KBM-7 (cell line): ENCODE measurements around the gene ITFG1.
A peak's percentile ranks its signal among the peaks of the same experiment; 100 is the strongest.
"Not testable (repeated sequence)": the region's sequence is repeated elsewhere in the genome, so short reads cannot be mapped to it uniquely, and the experiment has no call there.

Experiments used
- DNase-seq: peaks from one replicate; pipeline ENCODE4 v3.0.0-alpha.2; 2015
- in situ Hi-C: fragments of 300-500 bp; cut with MboI; formaldehyde crosslinking; loops from 2 replicates; pipeline ENCODE4 v1.14.3; 2020; ENCODE audit warnings: low sequenced_read_pairs, low pct_unique_long_range_greater_than_20kb, mixed read lengths

Gene ITFG1

DNA sequence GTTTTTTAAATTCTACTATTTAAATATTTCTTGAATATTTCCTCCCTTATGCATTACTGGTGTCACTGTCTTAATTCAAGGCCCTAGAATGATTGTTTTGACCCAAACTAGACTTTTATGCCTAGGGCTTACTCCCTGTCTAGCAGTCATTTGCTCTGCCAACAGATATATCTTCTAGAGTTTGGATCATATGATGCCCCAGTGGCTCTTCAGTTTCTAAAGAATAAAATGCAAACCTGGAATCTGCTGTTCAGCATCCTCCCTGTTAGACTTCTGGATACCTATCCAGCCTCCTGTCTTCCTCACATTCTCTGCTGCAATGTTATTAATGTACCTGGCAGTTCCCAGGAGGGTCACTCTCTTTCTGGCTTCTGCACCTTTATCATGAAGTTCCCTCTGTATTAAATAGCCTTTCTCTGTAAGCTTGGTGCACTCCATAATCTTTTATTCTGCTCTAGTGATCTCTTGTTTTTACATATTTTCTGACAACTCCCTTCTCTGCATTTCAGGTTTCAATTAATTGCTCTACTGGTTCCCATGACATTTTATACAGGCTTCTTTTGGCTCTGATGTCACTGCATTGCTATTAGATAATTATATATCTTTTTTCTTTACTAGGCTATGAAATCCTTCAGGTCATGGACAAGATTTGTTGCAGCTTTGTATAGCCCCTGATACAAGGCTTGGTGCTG, 15.9 kb upstream of the ITFG1 start:
- in situ Hi-C loops: no loop called here

GRCh38 chr16:47475786-47476185, 14.9 kb upstream of the ITFG1 start:
- no peak for DNase-seq
- in situ Hi-C loops: no loop called here

More for the DNA sequence above, 15.9 kb upstream of the ITFG1 start:
- no peak for DNase-seq

DNA sequence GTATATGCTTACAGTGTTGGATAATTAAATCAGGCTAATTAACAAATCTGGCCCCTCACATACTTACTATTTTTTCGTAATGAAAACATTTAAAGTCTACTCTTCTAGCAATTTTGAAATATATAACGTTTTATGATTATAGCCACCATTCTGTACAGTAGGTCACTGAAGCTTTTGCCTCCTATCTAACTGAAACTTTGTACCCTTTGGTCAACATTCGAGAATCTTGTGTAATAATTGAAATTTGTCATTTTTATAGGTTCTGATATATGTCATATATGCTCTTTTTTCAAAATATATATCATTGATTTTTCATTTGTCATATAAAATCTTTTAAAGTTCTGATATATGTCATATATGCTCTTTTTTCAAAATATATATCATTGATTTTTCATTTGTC, 12.9 kb upstream of the ITFG1 start:
- in situ Hi-C loops: no loop called here
- no peak for DNase-seq

DNA sequence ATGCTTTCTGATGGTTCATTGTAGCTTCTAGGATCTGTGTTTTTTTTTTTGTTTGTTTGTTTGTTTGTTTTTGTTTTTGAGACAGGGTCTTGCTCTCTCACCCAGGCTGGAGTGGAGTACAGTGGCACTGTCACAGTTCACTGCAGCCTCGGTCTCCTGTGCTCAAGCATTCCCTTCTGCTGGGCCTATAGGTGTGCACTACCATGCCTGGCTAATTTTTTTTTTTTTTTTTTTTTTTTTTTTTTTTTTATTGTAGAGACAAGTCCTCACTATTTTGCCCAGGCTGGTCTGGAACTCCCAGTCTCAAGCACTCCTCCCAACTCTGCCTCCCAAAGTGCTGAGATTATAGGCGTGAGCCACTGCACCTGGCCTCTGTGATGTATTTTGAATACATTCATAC, 12.1 kb upstream of the ITFG1 start:
- DNase-seq, in situ Hi-C loops: not testable (repeated sequence)

DNA sequence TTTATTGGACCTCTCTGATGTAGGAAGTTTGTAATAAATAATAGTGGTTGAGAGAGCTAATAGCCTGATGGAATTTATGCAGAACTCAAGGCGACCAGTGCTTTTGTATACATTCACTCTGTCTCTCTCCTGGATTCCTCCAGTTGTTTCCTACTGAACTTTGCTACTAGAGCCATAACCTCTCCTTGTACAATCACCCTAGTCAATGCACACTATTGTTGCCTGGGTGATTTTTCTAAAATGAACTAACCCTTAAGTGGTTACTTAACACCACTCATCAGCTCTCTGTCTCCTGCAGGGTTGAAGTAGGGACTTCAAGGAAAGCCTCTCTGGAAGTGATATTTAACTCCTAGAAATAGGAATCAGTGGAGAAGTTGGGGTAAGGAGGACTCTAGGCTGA, 9.9 kb upstream of the ITFG1 start:
- DNase-seq: no peak
- in situ Hi-C loops: no loop called here

- DNase-seq: no peak
- in situ Hi-C loops: no loop called here
These were observed 9.3 kb upstream of the ITFG1 start for GRCh38 chr16:47470211-47470610.

GRCh38 chr16:47469227-47469626, 8.4 kb upstream of the ITFG1 start:
- DNase-seq: no peak
- in situ Hi-C loops: no loop called here

GRCh38 chr16:47468070-47468689, 7.3 kb upstream of the ITFG1 start:
- DNase-seq: peak; percentile 60
- in situ Hi-C loops: not testable (repeated sequence)

GRCh38 chr16:47467501-47467900, 6.6 kb upstream of the ITFG1 start:
- in situ Hi-C loops: no loop called here
- DNase-seq: no peak

- in situ Hi-C loops: no loop called here
- DNase-seq: no peak
These were observed 5.2 kb upstream of the ITFG1 start for GRCh38 chr16:47465919-47466630.

- no peak for DNase-seq
- in situ Hi-C loops: no loop called here
These were observed 3.1 kb upstream of the ITFG1 start for GRCh38 chr16:47463771-47464624.

DNA sequence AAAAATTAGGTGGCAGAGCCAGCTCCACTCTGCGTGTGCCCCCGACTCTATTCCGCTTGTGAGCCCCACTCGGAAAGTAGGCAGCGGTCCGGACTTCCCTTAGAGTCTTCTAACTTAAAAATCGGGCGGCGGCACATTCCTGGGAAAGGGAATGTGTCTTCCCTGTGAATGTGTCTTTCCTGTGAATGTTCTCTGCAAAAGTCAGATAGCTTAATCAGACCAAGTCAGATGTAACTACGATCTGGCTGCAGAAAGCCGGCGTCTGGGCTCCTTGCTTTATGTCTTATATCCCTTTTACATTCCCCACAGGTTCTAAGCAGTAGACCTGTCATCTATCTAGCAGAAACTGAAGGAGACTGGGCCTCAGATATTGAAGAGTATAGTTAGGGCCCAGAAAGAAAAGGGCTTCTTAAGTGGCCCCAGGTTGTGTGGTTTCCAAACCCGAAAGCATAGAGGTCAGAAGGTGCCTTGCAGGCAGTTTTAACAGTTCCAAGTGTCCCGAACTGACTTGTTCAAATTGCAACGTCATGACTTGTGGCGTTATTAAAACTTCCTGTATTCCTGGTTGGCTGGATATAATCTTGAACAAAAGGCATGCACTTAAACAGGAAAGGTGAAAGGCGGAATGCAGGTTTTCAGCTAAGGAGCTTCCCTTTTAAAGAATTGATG, 869 bp upstream of the ITFG1 start:
- in situ Hi-C loops: no loop called here
- peak; percentile 76 for DNase-seq

GRCh38 chr16:47460359-47460710, 528 bp downstream of the ITFG1 start:
- in situ Hi-C loops: no loop called here
- DNase-seq: no peak

- in situ Hi-C loops: no loop called here
- DNase-seq: no peak
These were observed 1.3 kb downstream of the ITFG1 start for GRCh38 chr16:47459603-47460002.

GRCh38 chr16:47458331-47458730, 2.5 kb downstream of the ITFG1 start:
- in situ Hi-C loops: no loop called here
- no peak for DNase-seq

GRCh38 chr16:47449788-47450187, 11.1 kb downstream of the ITFG1 start:
- in situ Hi-C loops: no loop called here
- no peak for DNase-seq

DNA sequence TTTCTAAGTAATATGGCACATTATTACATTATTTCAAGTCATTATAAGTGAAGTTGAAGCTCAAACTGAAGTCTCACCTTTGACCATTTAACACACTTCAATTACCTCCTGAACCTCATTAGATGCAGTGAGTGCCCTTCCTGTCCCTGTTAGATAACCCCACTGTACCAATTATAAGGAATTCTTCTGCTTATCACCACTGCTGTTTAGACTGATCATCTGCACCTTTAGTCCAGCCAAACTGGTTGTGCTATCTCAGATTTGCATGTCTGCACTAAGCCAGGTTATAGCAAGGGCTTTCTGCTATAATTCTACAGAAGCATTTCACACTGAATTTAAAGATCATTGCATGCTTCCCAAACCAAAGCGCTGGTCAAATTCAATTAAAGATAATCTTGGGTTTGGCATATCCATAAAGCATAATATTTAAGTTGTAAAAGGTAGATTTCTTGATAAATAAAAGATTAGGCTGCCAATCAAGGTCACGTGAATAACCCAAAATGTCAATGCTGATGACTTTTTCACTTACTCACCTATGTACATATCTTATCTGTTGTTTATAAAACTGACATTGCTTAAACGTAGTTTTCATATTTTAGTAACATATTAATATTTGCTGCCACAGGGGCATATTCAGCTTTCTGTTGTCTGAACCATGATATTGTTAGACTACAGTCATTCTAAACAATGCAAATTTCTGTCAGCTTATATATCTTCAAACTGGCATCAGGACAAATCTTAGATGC, 11.9 kb downstream of the ITFG1 start:
- in situ Hi-C loops: no loop called here
- no peak for DNase-seq

DNA sequence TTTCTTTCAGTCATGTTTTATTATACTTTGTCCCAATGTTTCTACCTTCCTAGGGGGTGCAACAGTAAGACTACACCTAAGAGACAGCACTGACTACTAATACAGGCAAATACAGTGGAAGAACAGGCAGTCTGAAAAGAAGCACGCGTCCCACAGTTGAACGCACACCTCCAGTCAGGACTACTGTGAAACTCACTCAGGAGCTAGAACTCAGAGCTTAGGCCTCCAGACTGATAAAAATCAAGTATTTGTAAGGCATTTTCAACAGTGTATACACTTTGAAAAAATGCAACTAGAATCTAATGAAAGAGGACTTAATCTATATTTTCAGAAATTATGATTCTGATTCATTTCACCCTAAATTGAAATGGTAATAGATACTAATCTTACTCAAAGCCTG, 14.4 kb downstream of the ITFG1 start:
- DNase-seq: no peak
- in situ Hi-C loops: no loop called here

DNA sequence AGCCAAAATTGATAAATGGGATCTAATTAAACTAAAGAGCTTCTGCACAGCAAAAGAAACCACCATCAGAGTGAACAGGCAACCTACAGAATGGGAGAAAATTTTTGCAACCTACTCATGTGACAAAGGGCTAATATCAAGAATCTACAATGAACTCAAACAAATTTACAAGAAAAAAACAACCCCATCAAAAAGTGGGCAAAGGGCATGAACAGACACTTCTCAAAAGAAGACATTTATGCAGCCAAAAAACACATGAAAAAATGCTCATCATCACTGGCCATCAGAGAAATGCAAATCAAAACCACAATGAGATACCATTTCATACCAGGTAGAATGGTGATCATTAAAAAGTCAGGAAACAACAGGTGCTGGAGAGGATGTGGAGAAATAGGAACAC, 18.0 kb downstream of the ITFG1 start:
- DNase-seq, in situ Hi-C loops: not testable (repeated sequence)
